NCI-H69 (cell line): ENCODE measurements around the gene KIF26A.

Experiments used
- DNase-seq: peaks from one replicate; lab custom pipeline; 2025; lab: John Stamatoyannopoulos, UW

The KIF26A gene

GRCh38 chr14:104130974-104131651 is 7.3 kb upstream of the KIF26A start:
- DNase-seq: peak; percentile 83

- DNase-seq: no peak
Observed at GRCh38 chr14:104131968-104132732, 6.2 kb upstream of the KIF26A start.

- DNase-seq: no peak
Observed at GRCh38 chr14:104132981-104133380, 5.4 kb upstream of the KIF26A start.

- no peak for DNase-seq
Observed at GRCh38 chr14:104133496-104133895, 4.9 kb upstream of the KIF26A start.

GRCh38 chr14:104134061-104134965 is 4.1 kb upstream of the KIF26A start:
- no peak for DNase-seq

GRCh38 chr14:104135121-104135903 is 3.1 kb upstream of the KIF26A start:
- DNase-seq: peak; percentile 62

GRCh38 chr14:104135904-104136471 is 2.4 kb upstream of the KIF26A start:
- DNase-seq: peak; percentile 70

GRCh38 chr14:104136472-104137296 is 1.7 kb upstream of the KIF26A start:
- DNase-seq: peak; percentile 70

- peak; percentile 86 for DNase-seq
Observed at GRCh38 chr14:104137297-104138097, 890 bp upstream of the KIF26A start.

GRCh38 chr14:104138718-104139459 is 502 bp downstream of the KIF26A start:
- DNase-seq: peak; percentile 44

GRCh38 chr14:104139460-104140212 is 1.2 kb downstream of the KIF26A start:
- DNase-seq: no peak

- DNase-seq: no peak
Observed at GRCh38 chr14:104140213-104140462, 1.8 kb downstream of the KIF26A start.

- no peak for DNase-seq
Observed at GRCh38 chr14:104140463-104141331, 2.3 kb downstream of the KIF26A start.

GRCh38 chr14:104141621-104142091 is 3.3 kb downstream of the KIF26A start:
- no peak for DNase-seq

GRCh38 chr14:104142136-104142945 is 4.0 kb downstream of the KIF26A start:
- no peak for DNase-seq

GRCh38 chr14:104142946-104143470 is 4.6 kb downstream of the KIF26A start:
- DNase-seq: no peak
